B cell (primary cell): Measurements from ENCODE around the gene BHLHA9.

Experiments
- EZH2 ChIP-seq: IDR thresholded peaks from 2 replicates; pipeline ENCODE4 v1.6.1; 2012; ENCODE audit warnings: borderline replicate concordance, low read depth, mild to moderate bottlenecking, moderate library complexity, low read length; ENCODE audit not compliant: insufficient read depth, poor library complexity, severe bottlenecking
- TF ChIP-seq, protein P1 (sequence below): fragments of 200-600 bp; IDR thresholded peaks from one replicate; pipeline ENCODE4 v1.8.0; 2022; ENCODE audit warnings: antibody characterized with exemption, mild to moderate bottlenecking

GRCh38 chr17:1280652-1281051 lies 10.4 kb downstream of the BHLHA9 start:
- TF ChIP-seq, protein P1, sequence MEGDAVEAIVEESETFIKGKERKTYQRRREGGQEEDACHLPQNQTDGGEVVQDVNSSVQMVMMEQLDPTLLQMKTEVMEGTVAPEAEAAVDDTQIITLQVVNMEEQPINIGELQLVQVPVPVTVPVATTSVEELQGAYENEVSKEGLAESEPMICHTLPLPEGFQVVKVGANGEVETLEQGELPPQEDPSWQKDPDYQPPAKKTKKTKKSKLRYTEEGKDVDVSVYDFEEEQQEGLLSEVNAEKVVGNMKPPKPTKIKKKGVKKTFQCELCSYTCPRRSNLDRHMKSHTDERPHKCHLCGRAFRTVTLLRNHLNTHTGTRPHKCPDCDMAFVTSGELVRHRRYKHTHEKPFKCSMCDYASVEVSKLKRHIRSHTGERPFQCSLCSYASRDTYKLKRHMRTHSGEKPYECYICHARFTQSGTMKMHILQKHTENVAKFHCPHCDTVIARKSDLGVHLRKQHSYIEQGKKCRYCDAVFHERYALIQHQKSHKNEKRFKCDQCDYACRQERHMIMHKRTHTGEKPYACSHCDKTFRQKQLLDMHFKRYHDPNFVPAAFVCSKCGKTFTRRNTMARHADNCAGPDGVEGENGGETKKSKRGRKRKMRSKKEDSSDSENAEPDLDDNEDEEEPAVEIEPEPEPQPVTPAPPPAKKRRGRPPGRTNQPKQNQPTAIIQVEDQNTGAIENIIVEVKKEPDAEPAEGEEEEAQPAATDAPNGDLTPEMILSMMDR, result no peak
- TF ChIP-seq EZH2, result no peak
